Endodermal cell (in vitro differentiated cells): ENCODE data around the gene PRKD2. TPM values are rescaled to one million over a fixed set of nuclear protein-coding genes. Genes with fewer than 3 reads are reported as not detected.

Experiments
- DNase-seq: peaks from one replicate; pipeline ENCODE4 v3.0.0-alpha.2; 2017
- H3K27ac ChIP-seq: 2 replicates; pipeline ENCODE4 v1.5.1; 2013; ENCODE audit warnings: mild to moderate bottlenecking, low read depth, low read length, moderate library complexity
- H3K27me3 ChIP-seq: 2 replicates; pipeline ENCODE4 v1.6.1; 2013; ENCODE audit warnings: mild to moderate bottlenecking, low read length, moderate library complexity; ENCODE audit not compliant: insufficient read depth, control insufficient read depth, poor library complexity, severe bottlenecking
- H3K36me3 ChIP-seq: 2 replicates; pipeline ENCODE4 v1.7.0; 2013; ENCODE audit warnings: mild to moderate bottlenecking, low read length, moderate library complexity; ENCODE audit not compliant: control insufficient read depth, insufficient read depth
- H3K4me1 ChIP-seq: one replicate; pipeline ENCODE4 v1.7.0; 2013; ENCODE audit warnings: low read length; ENCODE audit not compliant: control insufficient read depth, insufficient read depth
- H3K4me3 ChIP-seq: 2 replicates; pipeline ENCODE4 v1.5.1; 2013; ENCODE audit warnings: mild to moderate bottlenecking, low read length, moderate library complexity
- H3K9ac ChIP-seq: 2 replicates; pipeline ENCODE4 v1.6.1; 2013; ENCODE audit warnings: mild to moderate bottlenecking, low read length, moderate library complexity; ENCODE audit not compliant: poor library complexity, severe bottlenecking; ENCODE audit errors: extremely low read depth
- H3K9me3 ChIP-seq: 2 replicates; pipeline ENCODE4 v1.6.1; 2013; ENCODE audit warnings: mild to moderate bottlenecking, low read length, moderate library complexity; ENCODE audit not compliant: control insufficient read depth
- H3K27ac Mint-ChIP-seq: 2 replicates; pipeline ENCODE4 v1.8.0; 2020; ENCODE audit warnings: mixed read lengths
- H3K27me3 Mint-ChIP-seq: 2 replicates; pipeline ENCODE4 v1.8.0; 2021; ENCODE audit warnings: mild to moderate bottlenecking, mixed read lengths; ENCODE audit not compliant: insufficient read depth
- H3K36me3 Mint-ChIP-seq: 2 replicates; pipeline ENCODE4 v1.8.0; 2020; ENCODE audit warnings: low read depth, mixed read lengths
- H3K4me1 Mint-ChIP-seq: 2 replicates; pipeline ENCODE4 v1.8.0; 2020; ENCODE audit warnings: mixed read lengths
- H3K4me3 Mint-ChIP-seq: 2 replicates; pipeline ENCODE4 v1.8.0; 2020; ENCODE audit warnings: mild to moderate bottlenecking, moderate library complexity, mixed read lengths
- H3K9me3 Mint-ChIP-seq: 2 replicates; pipeline ENCODE4 v1.8.0; 2020; ENCODE audit warnings: mild to moderate bottlenecking, mixed read lengths
- CTCF ChIP-seq: fragments of 200-600 bp; sonication (generic); conservative IDR thresholded peaks from 2 replicates; pipeline ENCODE4 v1.5.0; 2021; ENCODE audit warnings: antibody characterized with exemption, mild to moderate bottlenecking
- WGBS, 2 experiments: methylation state at CpG; one replicate each; pipeline versions ENCODE4 v1.1.5 to v1.1.7; 2013; ENCODE audit warnings: missing lambda C conversion rate in 2 of 2, mixed read lengths in 1 of 2; ENCODE audit not compliant: insufficient coverage in 1 of 2, insufficient read length in 1 of 2; 5-methylcytosine and 5-hydroxymethylcytosine counted together
- total RNA-seq, 2 donors: library from RNA; stranded (reverse); fragmentation: NEBNext Ultra II Directional in 1 of 2; extraction: Animal tissue kit (Norgen Biotek cat#: 25700) in 1 of 2; gene quantifications; 2 replicates in 1 of 2; 3 replicates in 1 of 2; pipeline ENCODE4 v1.2.1, GENCODE V29; 2021

The PRKD2 gene
- total RNA-seq, 2 donors from 2014 or later, result 80.5 to 90.8 TPM

GRCh38 chr19:46639358-46640182, 77.3 kb downstream of the PRKD2 start:
- H3K27me3 Mint-ChIP-seq, result peaks cover 54% of the 10 kb centered on the region
- 11 to 27% methylated on average over 16 to 43 of the region's 49 CpGs for WGBS, 2 experiments
- TF ChIP-seq CTCF, result no peak
- DNase-seq, result no peak
- Histone ChIP-seq H3K9ac (peak overlapping the region; percentile 25), H3K36me3 (no peaks in the 10 kb centered on the region), H3K4me1 (no peaks in the 10 kb centered on the region), H3K27ac (no peak overlapping the region), H3K27me3 (peaks cover 76% of the 10 kb centered on the region), H3K9me3 (no peaks in the 10 kb centered on the region), H3K4me3 (peak overlapping the region; percentile 78)
- H3K4me3 Mint-ChIP-seq, result no peak overlapping the region
- no peaks in the 10 kb centered on the region for H3K9me3 Mint-ChIP-seq
- no peak overlapping the region for H3K27ac Mint-ChIP-seq
- H3K36me3 Mint-ChIP-seq, result no peaks in the 10 kb centered on the region
- no peaks in the 10 kb centered on the region for H3K4me1 Mint-ChIP-seq

- no peaks in the 10 kb centered on the region for H3K36me3 Mint-ChIP-seq
- no peak for TF ChIP-seq CTCF
- no peaks in the 10 kb centered on the region for H3K4me1 ChIP-seq
- H3K27ac ChIP-seq, result no peak overlapping the region
- H3K27ac Mint-ChIP-seq, result no peak overlapping the region
- H3K9me3 ChIP-seq, result no peaks in the 10 kb centered on the region
- no peak for DNase-seq
- no peak overlapping the region for H3K9ac ChIP-seq
- no peak overlapping the region for H3K4me3 Mint-ChIP-seq
- peaks cover 4% of the 10 kb centered on the region for H3K4me1 Mint-ChIP-seq
- peaks cover 93% of the 10 kb centered on the region for H3K27me3 ChIP-seq
- no peaks in the 10 kb centered on the region for H3K36me3 ChIP-seq
- H3K27me3 Mint-ChIP-seq, result peaks cover 57% of the 10 kb centered on the region
- H3K9me3 Mint-ChIP-seq, result no peaks in the 10 kb centered on the region
- WGBS, 2 experiments, result 86 to 87% methylated on average over 14 of the region's 14 CpGs
- H3K4me3 ChIP-seq, result no peak overlapping the region
Observed at GRCh38 chr19:46637224-46637623, 79.7 kb downstream of the PRKD2 start.

- no peaks in the 10 kb centered on the region for H3K9me3 Mint-ChIP-seq
- Histone ChIP-seq H3K4me3 (no peak within 1 kb of the TSS), H3K27ac (no peak within 1 kb of the TSS), H3K9me3 (no peaks in the 10 kb centered on the region), H3K27me3 (peaks cover 88% of the 10 kb centered on the region), H3K36me3 (no peaks in the 10 kb centered on the region), H3K9ac (no peak within 1 kb of the TSS), H3K4me1 (no peaks in the 10 kb centered on the region)
- peaks cover 56% of the 10 kb centered on the region for H3K27me3 Mint-ChIP-seq
- no peak within 1 kb of the TSS for H3K4me3 Mint-ChIP-seq
- WGBS, 2 experiments, result 14 to 25% methylated on average over 4 to 32 of the region's 34 CpGs
- peak; percentile 76 for DNase-seq
- H3K27ac Mint-ChIP-seq, result no peak within 1 kb of the TSS
- TF ChIP-seq CTCF, result no peak
- peaks cover 4% of the 10 kb centered on the region for H3K4me1 Mint-ChIP-seq
- H3K36me3 Mint-ChIP-seq, result no peaks in the 10 kb centered on the region
Observed at GRCh38 chr19:46635920-46636761, 80.8 kb downstream of the PRKD2 start, which contains the start of gene GNG8. Gene GNG8 (minus strand): TSS chr19:46636202. CDS start chr19:46634682, 1,520 bp downstream.
